KMS-11 (cell line): ENCODE measurements around the gene DCUN1D3.

Source experiments
- H2AFZ ChIP-seq: fragments of 200-600 bp; sonication (generic); 2 replicates; pipeline ENCODE4 v1.6.1; 2016; ENCODE audit warnings: antibody characterized with exemption, mixed run types, low read depth
- H3K27ac ChIP-seq: fragments of 200-600 bp; sonication (generic); 2 replicates; pipeline ENCODE4 v1.6.1; 2016; ENCODE audit warnings: mild to moderate bottlenecking, mixed run types
- H3K27me3 ChIP-seq: fragments of 200-600 bp; sonication (generic); 2 replicates; pipeline ENCODE4 v1.6.1; 2017; ENCODE audit warnings: mild to moderate bottlenecking, low read depth, mixed run types, moderate library complexity; ENCODE audit not compliant: insufficient read depth
- H3K36me3 ChIP-seq: fragments of 200-600 bp; sonication (generic); 2 replicates; pipeline ENCODE4 v1.6.1; 2017; ENCODE audit warnings: mild to moderate bottlenecking, mixed run types; ENCODE audit not compliant: insufficient read depth
- H3K4me1 ChIP-seq: fragments of 200-600 bp; sonication (generic); 2 replicates; pipeline ENCODE4 v1.6.1; 2016; ENCODE audit warnings: mild to moderate bottlenecking, low read depth, mixed run types; ENCODE audit not compliant: poor library complexity, severe bottlenecking
- H3K4me2 ChIP-seq: fragments of 200-600 bp; sonication (generic); 2 replicates; pipeline ENCODE4 v1.7.0; 2016; ENCODE audit warnings: mild to moderate bottlenecking, mixed run types
- H3K4me3 ChIP-seq: fragments of 200-600 bp; sonication (generic); IDR thresholded peaks from 2 replicates; pipeline ENCODE4 v1.6.1; 2017; ENCODE audit warnings: low read depth, low read length, mixed read lengths; ENCODE audit not compliant: insufficient read depth
- H3K79me2 ChIP-seq: fragments of 200-600 bp; sonication (generic); 2 replicates; pipeline ENCODE4 v1.6.1; 2016; ENCODE audit warnings: low read depth, mixed run types; ENCODE audit not compliant: insufficient read depth
- H3K9ac ChIP-seq: fragments of 200-600 bp; sonication (generic); 2 replicates; pipeline ENCODE4 v1.6.1; 2016; ENCODE audit warnings: mild to moderate bottlenecking, mixed run types
- H4K20me1 ChIP-seq: fragments of 200-600 bp; sonication (generic); 2 replicates; pipeline ENCODE4 v1.6.1; 2016; ENCODE audit warnings: mild to moderate bottlenecking, mixed run types; ENCODE audit not compliant: insufficient read depth
- TF ChIP-seq, protein P1 (sequence below): fragments of 200-600 bp; sonication (generic); conservative IDR thresholded peaks from 2 replicates; pipeline ENCODE4 v1.6.1; 2017; ENCODE audit warnings: low read depth, mild to moderate bottlenecking, antibody characterized with exemption, low read length, moderate library complexity, mixed read lengths

DCUN1D3 gene

DNA sequence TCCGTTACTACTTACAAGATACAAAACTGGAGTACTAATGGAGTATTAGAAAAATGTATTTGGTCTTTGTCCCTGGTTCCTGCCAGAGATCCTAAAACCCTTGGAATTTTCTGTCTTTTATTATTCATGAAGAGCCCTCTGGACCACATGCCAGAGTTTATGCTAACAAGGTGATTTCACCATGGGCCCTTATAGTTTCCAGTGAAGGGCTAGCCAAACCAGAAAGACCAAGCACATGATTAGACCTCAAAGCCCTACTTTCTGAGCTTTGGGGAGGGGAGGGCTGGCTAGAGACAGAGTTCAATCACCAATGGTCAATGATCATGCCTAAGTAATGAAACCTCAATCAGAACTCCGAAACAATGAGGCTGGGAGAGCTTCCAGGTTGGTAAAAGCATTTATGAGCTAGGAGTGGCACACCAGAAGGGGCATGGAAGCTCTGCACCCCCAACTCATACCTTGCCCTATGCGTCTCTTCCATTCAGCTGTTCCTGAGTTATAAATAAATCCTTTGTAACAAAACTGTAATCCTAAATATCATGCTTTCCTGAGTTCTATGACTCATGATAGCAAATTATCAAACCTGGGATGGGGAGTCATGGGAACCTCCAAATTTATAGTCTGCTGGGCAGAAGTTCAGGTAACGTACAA, 10.4 kb downstream of the DCUN1D3 start:
- H3K4me2 ChIP-seq, result no peak overlapping the region

DNA sequence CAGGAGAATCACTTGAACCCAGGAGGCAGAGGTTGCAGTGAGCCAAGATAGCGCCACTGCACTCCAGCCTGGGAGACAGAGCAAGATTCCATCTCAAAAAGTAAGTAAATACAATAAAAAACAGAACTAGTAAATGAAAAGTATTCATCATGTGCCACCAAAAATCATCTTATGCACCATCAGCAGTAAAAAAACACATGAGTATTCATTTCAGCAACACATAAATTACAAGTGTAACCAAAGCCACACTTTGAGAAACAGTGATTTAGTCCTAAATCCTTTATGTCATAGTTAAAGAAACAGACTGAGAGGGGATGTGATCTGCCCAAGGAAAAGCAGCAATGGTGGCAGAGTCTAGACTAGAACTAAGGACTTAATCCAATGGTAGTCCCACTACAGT, 13.0 kb downstream of the DCUN1D3 start:
- no peaks in the 10 kb centered on the region for H3K4me1 ChIP-seq
- H3K27me3 ChIP-seq, result no peaks in the 10 kb centered on the region

More for the DNA sequence above, 10.4 kb downstream of the DCUN1D3 start:
- TF ChIP-seq, protein P1, sequence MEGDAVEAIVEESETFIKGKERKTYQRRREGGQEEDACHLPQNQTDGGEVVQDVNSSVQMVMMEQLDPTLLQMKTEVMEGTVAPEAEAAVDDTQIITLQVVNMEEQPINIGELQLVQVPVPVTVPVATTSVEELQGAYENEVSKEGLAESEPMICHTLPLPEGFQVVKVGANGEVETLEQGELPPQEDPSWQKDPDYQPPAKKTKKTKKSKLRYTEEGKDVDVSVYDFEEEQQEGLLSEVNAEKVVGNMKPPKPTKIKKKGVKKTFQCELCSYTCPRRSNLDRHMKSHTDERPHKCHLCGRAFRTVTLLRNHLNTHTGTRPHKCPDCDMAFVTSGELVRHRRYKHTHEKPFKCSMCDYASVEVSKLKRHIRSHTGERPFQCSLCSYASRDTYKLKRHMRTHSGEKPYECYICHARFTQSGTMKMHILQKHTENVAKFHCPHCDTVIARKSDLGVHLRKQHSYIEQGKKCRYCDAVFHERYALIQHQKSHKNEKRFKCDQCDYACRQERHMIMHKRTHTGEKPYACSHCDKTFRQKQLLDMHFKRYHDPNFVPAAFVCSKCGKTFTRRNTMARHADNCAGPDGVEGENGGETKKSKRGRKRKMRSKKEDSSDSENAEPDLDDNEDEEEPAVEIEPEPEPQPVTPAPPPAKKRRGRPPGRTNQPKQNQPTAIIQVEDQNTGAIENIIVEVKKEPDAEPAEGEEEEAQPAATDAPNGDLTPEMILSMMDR, result no peak
- no peaks in the 10 kb centered on the region for H3K79me2 ChIP-seq
- no peaks in the 10 kb centered on the region for H3K36me3 ChIP-seq
- no peak overlapping the region for H2AFZ ChIP-seq
- no peak overlapping the region for H3K27ac ChIP-seq
- H3K9ac ChIP-seq, result no peak overlapping the region
- no peaks in the 10 kb centered on the region for H4K20me1 ChIP-seq
- H3K4me1 ChIP-seq, result no peaks in the 10 kb centered on the region
- H3K4me3 ChIP-seq, result no peak overlapping the region
- H3K27me3 ChIP-seq, result no peaks in the 10 kb centered on the region

DNA sequence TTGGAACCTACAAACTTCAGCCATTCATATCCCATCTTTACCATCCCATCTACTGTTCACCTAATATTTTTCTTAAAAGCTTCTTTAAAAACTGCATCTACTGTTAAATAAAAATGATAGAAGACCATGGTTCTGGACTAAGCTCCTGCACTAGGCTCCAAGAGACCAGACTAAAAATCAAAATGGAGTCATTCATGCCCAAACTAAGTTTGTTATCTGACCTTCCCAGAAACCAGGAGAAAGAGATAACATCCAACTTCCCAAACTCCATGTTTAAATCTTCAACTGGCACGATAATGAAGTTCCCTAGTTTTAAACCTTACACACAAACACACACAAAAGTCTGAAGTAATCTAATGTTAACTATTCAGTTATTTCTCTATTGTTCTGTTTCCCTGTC, 13.8 kb downstream of the DCUN1D3 start:
- no peaks in the 10 kb centered on the region for H3K36me3 ChIP-seq
- no peak overlapping the region for H3K9ac ChIP-seq
- H3K4me1 ChIP-seq, result no peaks in the 10 kb centered on the region
- no peak overlapping the region for H3K4me2 ChIP-seq
- TF ChIP-seq, protein P1, result no peak
- H3K79me2 ChIP-seq, result no peaks in the 10 kb centered on the region
- H3K27ac ChIP-seq, result no peak overlapping the region
- no peaks in the 10 kb centered on the region for H4K20me1 ChIP-seq
- H3K4me3 ChIP-seq, result no peak overlapping the region
- H2AFZ ChIP-seq, result no peak overlapping the region
- H3K27me3 ChIP-seq, result no peaks in the 10 kb centered on the region

More for the DNA sequence above, 13.0 kb downstream of the DCUN1D3 start:
- no peaks in the 10 kb centered on the region for H3K79me2 ChIP-seq
- no peaks in the 10 kb centered on the region for H4K20me1 ChIP-seq
- H3K4me3 ChIP-seq, result no peak overlapping the region
- no peaks in the 10 kb centered on the region for H3K36me3 ChIP-seq
- no peak overlapping the region for H3K27ac ChIP-seq
- TF ChIP-seq, protein P1, result no peak
- no peak overlapping the region for H3K9ac ChIP-seq
- H2AFZ ChIP-seq, result no peak overlapping the region
- H3K4me2 ChIP-seq, result no peak overlapping the region

DNA sequence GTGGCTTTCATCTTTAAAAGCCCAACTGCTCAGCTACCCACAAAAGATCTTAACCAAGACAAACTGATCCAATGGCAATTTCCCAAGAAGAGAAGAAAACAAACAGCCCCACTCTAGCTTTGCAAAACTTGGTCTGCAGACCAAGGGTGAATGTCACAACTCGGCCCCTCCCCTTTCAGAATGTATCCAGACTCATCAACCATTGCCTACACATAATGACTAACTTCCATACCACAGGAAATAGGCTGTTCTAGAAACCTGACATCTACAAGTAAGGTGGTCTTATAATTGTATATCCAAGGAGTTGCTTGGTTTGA, 16.0 kb downstream of the DCUN1D3 start:
- no peaks in the 10 kb centered on the region for H3K4me1 ChIP-seq
- H2AFZ ChIP-seq, result no peak overlapping the region
- H3K27ac ChIP-seq, result no peak overlapping the region
- no peak overlapping the region for H3K4me2 ChIP-seq
- no peak overlapping the region for H3K4me3 ChIP-seq
- no peaks in the 10 kb centered on the region for H3K79me2 ChIP-seq
- no peak overlapping the region for H3K9ac ChIP-seq
- TF ChIP-seq, protein P1, result no peak
- H4K20me1 ChIP-seq, result no peaks in the 10 kb centered on the region
- no peaks in the 10 kb centered on the region for H3K36me3 ChIP-seq
- H3K27me3 ChIP-seq, result no peaks in the 10 kb centered on the region
